GM12874 (cell line): Measurements from ENCODE around the gene PDZD7.

ENCODE experiments used
- CTCF ChIP-seq: IDR thresholded peaks from 2 replicates; pipeline ENCODE4 v1.5.1; 2011; ENCODE audit warnings: low read depth, mild to moderate bottlenecking, control low read depth, low read length, moderate library complexity; ENCODE audit not compliant: insufficient read depth

The PDZD7 gene

GRCh38 chr10:101029520-101030295 is 1.2 kb downstream of the PDZD7 start:
- no peak for TF ChIP-seq CTCF

- TF ChIP-seq CTCF: no peak
Observed at GRCh38 chr10:101028446-101029337, 2.2 kb downstream of the PDZD7 start.

- no peak for TF ChIP-seq CTCF
Observed at GRCh38 chr10:101027106-101027720, 3.7 kb downstream of the PDZD7 start.

GRCh38 chr10:101022967-101023705 is 7.8 kb downstream of the PDZD7 start:
- no peak for TF ChIP-seq CTCF

GRCh38 chr10:101021692-101022251 is 9.2 kb downstream of the PDZD7 start:
- no peak for TF ChIP-seq CTCF

GRCh38 chr10:101021239-101021638 is 9.7 kb downstream of the PDZD7 start:
- TF ChIP-seq CTCF: no peak
